GM20000 (cell line): ENCODE results near the gene METTL16.

Experiments used
- DNase-seq: peaks from one replicate; pipeline ENCODE4 v3.0.0; 2012; ENCODE audit warnings: low spot score
- TF ChIP-seq, protein P1 (sequence below): IDR thresholded peaks from 2 replicates; pipeline ENCODE4 v1.5.1; 2012; ENCODE audit warnings: mild to moderate bottlenecking, control low read depth; ENCODE audit errors: extremely low read depth, missing control alignments

Gene METTL16

DNA sequence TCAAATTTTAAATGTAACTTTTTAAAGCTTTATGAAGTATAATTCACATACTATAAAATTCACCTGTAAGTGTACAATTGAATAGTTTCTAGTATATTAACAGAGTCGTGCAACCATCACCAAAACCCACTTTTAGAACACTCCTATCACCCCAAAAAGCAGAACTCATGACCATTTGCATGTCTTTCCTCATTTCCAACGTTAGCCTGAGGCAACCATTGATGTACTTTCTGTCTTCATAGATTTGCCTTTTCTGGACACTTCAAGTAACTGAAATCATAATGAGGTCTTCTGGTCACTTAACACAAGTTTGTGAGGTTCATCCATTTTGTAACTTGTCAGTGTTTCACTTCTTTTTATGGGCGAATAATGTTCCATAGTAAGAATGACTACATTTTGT lies 33.2 kb downstream of the METTL16 start:
- TF ChIP-seq, protein P1, sequence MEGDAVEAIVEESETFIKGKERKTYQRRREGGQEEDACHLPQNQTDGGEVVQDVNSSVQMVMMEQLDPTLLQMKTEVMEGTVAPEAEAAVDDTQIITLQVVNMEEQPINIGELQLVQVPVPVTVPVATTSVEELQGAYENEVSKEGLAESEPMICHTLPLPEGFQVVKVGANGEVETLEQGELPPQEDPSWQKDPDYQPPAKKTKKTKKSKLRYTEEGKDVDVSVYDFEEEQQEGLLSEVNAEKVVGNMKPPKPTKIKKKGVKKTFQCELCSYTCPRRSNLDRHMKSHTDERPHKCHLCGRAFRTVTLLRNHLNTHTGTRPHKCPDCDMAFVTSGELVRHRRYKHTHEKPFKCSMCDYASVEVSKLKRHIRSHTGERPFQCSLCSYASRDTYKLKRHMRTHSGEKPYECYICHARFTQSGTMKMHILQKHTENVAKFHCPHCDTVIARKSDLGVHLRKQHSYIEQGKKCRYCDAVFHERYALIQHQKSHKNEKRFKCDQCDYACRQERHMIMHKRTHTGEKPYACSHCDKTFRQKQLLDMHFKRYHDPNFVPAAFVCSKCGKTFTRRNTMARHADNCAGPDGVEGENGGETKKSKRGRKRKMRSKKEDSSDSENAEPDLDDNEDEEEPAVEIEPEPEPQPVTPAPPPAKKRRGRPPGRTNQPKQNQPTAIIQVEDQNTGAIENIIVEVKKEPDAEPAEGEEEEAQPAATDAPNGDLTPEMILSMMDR, result no peak
- no peak for DNase-seq

DNA sequence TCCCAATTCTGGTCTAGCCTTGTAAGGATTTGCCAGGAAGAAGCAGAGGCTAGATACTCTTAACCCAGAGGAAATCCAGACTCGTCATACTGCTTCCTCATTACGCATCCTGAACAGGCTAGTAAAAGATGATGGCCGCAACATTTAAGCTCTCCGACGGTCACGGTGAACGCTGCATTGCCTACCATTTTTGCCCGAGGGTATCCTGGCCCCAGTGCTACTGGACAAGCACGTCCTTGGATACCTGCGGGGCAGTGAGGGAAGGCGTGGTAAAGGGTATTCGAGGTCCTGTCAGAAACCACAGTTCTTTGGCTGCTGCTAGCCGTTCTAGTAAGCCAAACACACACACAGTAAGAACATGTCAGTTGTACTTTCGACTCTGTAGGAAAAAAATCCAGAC lies 36.6 kb downstream of the METTL16 start:
- TF ChIP-seq, protein P1, result no peak
- no peak for DNase-seq

DNA sequence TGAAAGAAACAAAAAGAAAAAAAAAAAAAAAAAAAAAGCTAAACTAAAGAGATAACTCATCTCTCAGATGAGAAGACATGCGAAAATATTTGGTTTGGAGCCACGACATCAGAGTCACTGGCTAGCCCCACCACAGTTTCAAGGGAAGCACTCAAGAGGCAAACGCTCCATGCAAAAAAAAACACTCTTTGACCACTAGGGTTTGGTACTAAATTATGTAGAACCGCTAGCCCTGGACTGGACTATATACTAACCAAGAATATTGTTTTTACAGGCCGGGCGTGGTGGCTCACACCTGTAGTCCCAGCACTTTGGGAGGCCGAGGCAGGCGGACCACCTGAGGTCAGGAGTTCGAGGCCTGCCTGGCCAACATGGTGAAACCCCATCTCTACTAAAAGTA lies 37.3 kb downstream of the METTL16 start:
- DNase-seq, result no peak
- TF ChIP-seq, protein P1, result no peak

DNA sequence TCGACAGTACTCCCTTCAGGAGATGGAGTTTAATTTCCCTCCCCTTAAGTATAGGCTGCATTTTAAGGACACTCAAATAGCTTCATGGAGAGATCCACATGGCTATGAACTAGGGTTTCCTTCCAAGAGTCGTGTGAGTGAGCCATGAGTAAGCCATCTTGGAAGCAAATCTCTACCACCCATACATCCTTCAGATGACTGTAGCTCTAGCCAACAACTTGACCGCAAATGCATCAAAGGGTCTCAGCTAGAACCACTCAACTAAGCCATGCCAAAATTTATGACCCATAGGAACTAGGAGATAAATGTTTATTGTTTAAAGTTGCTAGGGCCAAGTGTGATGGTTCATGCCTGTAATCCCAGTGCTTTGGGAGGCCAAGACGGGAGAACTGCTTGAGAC lies 43.4 kb downstream of the METTL16 start:
- TF ChIP-seq, protein P1, result no peak
- no peak for DNase-seq

DNA sequence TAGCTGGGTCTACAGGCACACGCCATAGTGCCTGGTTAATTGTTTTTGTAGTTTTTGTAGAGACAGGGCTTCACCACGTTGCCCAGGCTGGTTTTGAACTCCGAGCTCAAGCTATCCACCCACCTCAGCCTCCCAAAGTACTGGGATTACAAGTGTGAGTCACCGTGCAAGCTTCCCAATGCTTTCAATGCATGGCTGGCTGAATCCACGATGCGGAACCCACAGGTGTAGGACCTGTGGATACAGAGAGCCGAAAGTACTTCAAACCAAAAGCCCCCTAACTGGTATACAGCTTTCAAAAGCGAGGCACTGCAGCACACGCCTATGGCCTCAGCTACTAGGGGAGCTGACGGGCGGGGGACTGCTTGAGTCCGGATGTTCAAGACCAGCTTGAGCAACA lies 44.8 kb downstream of the METTL16 start:
- no peak for DNase-seq
- TF ChIP-seq, protein P1, result no peak

DNA sequence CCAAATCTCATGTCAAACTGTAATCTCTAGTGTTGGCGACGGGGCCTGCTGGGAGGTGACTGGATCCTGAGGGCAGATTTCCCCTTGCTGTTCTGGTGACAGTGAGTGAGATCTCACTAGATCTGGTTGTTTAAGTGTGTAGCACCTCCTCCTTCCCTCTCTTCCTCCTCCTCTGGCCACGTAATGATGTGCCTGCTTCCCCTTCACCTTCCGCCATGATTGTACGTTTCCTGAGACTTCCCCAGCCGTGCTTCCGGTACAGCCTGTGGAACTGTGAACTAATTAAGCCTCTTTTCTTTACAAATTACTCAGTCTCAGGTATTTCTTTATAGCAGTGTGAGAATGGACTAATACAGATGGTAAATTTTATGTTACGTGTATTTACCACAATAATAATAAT lies 49.2 kb downstream of the METTL16 start:
- no peak for DNase-seq
- TF ChIP-seq, protein P1, result no peak

DNA sequence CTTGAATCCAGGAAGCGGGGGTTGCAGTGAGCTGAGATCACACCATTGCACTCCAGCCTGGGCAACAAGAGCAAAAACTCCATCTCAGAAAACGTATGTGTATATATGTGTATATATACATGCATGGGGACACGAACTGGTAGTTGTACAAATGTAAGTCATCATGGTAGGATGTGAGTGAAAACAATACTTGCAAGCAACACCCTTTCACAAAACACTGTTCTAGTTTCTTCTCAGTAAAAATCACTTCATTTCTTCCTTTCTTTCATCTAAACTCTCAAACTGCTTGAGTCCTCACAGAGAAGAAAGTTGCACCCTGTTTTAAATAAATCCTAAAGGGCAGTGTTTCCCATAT lies 51.8 kb downstream of the METTL16 start:
- no peak for DNase-seq
- TF ChIP-seq, protein P1, result no peak

DNA sequence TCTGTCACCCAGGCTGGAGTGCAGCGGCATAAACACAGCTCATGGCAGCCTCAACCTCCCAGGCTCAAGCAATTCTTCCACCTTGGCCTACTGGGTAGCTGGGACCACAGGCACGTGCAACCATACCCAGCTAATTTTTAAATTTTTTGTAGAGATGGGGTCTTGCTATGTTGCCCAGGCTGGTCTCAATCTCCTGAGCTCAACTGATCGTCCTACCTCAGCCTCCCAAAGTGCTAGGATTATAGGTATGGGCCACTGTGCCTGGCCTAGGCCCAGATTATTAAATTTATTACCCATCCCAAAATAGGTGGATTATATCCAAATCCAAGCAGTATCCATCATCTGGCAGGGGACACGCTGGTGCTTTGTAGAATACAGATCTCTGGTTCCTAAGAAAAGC lies 53.8 kb downstream of the METTL16 start:
- no peak for DNase-seq
- TF ChIP-seq, protein P1, result no peak
